ENCODE data around the gene DENND1A. TPM values are rescaled to one million over a fixed set of nuclear protein-coding genes. Genes with fewer than 3 reads are reported as not detected.

The DENND1A gene
- polyA plus RNA-seq, 2 of the 4 experiments (the other 2 are of a cell fraction) = 15.1 to 21.9 TPM

DNA sequence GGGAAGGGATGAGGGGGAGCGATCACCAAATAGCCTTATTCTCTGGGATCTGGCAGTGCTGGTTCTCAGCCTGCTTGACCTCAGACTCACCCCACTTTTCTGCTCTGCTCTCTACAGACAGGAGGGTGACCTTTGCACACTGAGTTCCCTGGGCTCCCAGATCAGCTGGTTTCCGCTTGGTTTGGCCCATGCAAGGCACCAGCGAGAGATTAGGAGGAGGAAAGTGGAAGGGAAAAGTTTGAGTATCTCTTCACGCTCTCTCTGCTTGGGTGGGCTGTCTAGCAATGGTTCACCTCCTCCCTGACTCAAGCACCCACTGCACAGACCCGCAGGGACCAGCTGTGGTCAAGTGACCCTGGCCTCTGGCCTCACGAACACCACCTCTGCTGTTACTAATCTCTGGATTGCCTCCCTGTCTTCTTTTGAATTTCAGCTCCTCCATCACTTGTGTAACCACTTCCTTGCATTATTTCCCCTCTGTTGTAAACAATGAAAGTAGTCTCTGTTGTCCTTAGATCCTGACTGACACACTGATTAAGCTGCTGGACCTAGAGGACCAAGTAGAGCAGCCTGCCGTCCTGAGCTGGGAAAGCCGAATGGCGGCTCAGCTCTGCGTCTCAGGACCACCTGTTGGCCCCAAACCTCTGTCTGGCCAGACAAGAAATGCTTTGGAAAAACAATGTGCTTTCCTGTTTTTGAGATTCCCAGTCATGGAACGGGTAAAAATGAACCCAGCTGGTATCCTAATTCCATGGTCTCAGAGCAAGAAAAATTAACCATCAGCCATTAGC lies 387.3 kb downstream of the DENND1A start:
- ATAC-seq (no peak), DNase-seq (ENCODE audit: low read depth in 1 of 2, low spot score in 1 of 2) (no peak), FAIRE-seq (no peak)
- no peak overlapping the region for H3K27ac ChIP-seq
- ChIA-PET CTCF (interaction anchor here (0.6 to 14.5 kb wide), 18 partner anchors 9 to 852 kb away, joined by 3 to 160 read pairs (median 4); no protein-coding TSS in a partner anchor), POLR2A (no interaction called here)
- WGBS (ENCODE audit: missing lambda C conversion rate) = 92% methylated on average over 11 of the region's 11 CpGs
- H3K4me1 ChIP-seq = no peaks in the 10 kb centered on the region
- TF ChIP-seq EHF (CRISPR knock-in tag; IDR thresholded peaks at IDR 0.05) (no peak), RCOR1 (IDR thresholded peaks at IDR 0.05; ENCODE audit: low read depth, low read length) (no peak), ESRRA (IDR thresholded peaks at IDR 0.05; ENCODE audit: borderline replicate concordance, low read length) (no peak), CBX2 (IDR thresholded peaks at IDR 0.05; ENCODE audit: borderline replicate concordance, low read depth) (no peak), NFE2L2 (conservative IDR thresholded peaks at IDR 0.05; ENCODE audit: low read length) (no peak), FOXS1 (CRISPR knock-in tag; IDR thresholded peaks at IDR 0.05) (no peak), HOXB13 (CRISPR knock-in tag; IDR thresholded peaks at IDR 0.05; ENCODE audit: low read depth) (no peak), SREBF2 (IDR thresholded peaks at IDR 0.05) (no peak), PHF8 (IDR thresholded peaks at IDR 0.05; ENCODE audit: borderline replicate concordance, low read depth) (no peak), USF2 (IDR thresholded peaks at IDR 0.05) (no peak)
- TF ChIP-seq, protein P1, sequence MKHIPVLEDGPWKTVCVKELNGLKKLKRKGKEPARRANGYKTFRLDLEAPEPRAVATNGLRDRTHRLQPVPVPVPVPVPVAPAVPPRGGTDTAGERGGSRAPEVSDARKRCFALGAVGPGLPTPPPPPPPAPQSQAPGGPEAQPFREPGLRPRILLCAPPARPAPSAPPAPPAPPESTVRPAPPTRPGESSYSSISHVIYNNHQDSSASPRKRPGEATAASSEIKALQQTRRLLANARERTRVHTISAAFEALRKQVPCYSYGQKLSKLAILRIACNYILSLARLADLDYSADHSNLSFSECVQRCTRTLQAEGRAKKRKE (CRISPR knock-in tag; IDR thresholded peaks at IDR 0.05; ENCODE audit: low read depth) = no peak
- H3K9me3 ChIP-seq = no peaks in the 10 kb centered on the region
- no peak overlapping the region for H3K4me3 ChIP-seq
- no peak overlapping the region for H3K4me2 ChIP-seq

GRCh38 chr9:123541411-123541810 lies 388.5 kb downstream of the DENND1A start:
- H3K4me2 ChIP-seq = no peak overlapping the region
- 89% methylated on average over 5 of the region's 5 CpGs for WGBS (ENCODE audit: missing lambda C conversion rate)
- no peaks in the 10 kb centered on the region for H3K4me1 ChIP-seq
- FAIRE-seq = no peak
- H3K27ac ChIP-seq = no peak overlapping the region
- ChIA-PET CTCF (interaction anchor here (0.8 to 14.5 kb wide), 9 partner anchors 15 to 593 kb away, joined by 3 to 160 read pairs (median 3); no protein-coding TSS in a partner anchor), POLR2A (no interaction called here)
- no peak overlapping the region for H3K4me3 ChIP-seq
- TF ChIP-seq ZNF302 (CRISPR knock-in tag; IDR thresholded peaks at IDR 0.05) (no peak), HEYL (CRISPR knock-in tag; IDR thresholded peaks at IDR 0.05) (no peak), FOXS1 (CRISPR knock-in tag; IDR thresholded peaks at IDR 0.05) (no peak), ZFP36 (IDR thresholded peaks at IDR 0.05; ENCODE audit: borderline replicate concordance, partially characterized antibody) (no peak), GATA3 (IDR thresholded peaks at IDR 0.05; ENCODE audit: borderline replicate concordance) (no peak), CHD2 (IDR thresholded peaks at IDR 0.05; ENCODE audit: low read length, partially characterized antibody) (no peak), ZC3H11A (IDR thresholded peaks at IDR 0.05) (no peak), KDM5A (IDR thresholded peaks at IDR 0.05) (no peak), USF2 (IDR thresholded peaks at IDR 0.05) (no peak), MAZ (IDR thresholded peaks at IDR 0.05; ENCODE audit: borderline replicate concordance, low read depth, low read length) (no peak), NPAS2 (CRISPR knock-in tag; IDR thresholded peaks at IDR 0.05; ENCODE audit: borderline replicate concordance) (no peak)
- TF ChIP-seq, protein P2, sequence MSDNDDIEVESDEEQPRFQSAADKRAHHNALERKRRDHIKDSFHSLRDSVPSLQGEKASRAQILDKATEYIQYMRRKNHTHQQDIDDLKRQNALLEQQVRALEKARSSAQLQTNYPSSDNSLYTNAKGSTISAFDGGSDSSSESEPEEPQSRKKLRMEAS (IDR thresholded peaks at IDR 0.05) = no peak
- TF ChIP-seq, protein P3, sequence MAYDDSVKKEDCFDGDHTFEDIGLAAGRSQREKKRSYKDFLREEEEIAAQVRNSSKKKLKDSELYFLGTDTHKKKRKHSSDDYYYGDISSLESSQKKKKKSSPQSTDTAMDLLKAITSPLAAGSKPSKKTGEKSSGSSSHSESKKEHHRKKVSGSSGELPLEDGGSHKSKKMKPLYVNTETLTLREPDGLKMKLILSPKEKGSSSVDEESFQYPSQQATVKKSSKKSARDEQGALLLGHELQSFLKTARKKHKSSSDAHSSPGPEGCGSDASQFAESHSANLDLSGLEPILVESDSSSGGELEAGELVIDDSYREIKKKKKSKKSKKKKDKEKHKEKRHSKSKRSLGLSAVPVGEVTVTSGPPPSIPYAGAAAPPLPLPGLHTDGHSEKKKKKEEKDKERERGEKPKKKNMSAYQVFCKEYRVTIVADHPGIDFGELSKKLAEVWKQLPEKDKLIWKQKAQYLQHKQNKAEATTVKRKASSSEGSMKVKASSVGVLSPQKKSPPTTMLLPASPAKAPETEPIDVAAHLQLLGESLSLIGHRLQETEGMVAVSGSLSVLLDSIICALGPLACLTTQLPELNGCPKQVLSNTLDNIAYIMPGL (CRISPR knock-in tag; IDR thresholded peaks at IDR 0.05; ENCODE audit: borderline replicate concordance) = no peak
- DNase-seq (ENCODE audit: low read depth in 1 of 2, low spot score in 1 of 2) = no peak
- no peaks in the 10 kb centered on the region for H3K9me3 ChIP-seq
- ATAC-seq = no peak
